Measurements from ENCODE around the gene ALS2.
"Not testable (repeated sequence)": the region's sequence is repeated elsewhere in the genome, so short reads cannot be mapped to it uniquely, and the experiment has no call there.

Gene ALS2

DNA sequence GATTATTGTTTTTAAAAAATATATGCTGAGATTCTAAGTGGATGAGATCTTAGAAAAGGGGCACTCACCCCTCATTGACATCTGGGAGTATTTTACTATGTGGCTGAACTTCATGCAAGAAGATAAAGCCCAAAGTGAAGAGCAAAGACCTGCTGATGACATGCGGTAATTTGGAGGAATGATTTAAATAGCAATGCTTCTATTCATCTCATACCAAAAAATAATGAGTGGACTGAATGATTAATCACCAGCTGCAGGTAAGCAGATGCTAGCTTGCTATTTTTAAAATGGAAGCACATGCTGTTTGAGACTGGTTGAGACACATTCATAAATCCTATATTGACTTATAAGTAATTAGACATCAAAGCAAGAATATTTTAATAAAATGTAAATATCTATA, 12.9 kb upstream of the ALS2 start:
- no peak for DNase-seq

DNA sequence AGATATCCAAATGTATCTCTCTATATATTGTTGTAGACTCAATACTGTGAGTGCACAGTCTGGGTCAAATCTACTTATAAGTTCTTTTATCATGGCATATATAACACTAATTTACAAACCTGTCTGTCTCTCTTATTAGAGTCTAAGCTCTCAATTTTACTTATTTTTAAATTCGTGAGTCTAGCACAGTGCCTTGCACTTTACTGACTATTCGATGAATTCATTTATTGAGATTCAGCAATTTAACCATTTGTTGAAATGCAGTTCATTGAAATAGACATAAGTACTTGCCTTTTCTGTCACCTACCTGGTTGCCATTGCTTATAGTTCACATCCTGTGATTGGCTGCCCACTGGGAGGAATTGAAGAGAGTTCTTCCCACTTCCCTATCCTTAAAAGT, 10.3 kb upstream of the ALS2 start:
- no peak for DNase-seq

DNA sequence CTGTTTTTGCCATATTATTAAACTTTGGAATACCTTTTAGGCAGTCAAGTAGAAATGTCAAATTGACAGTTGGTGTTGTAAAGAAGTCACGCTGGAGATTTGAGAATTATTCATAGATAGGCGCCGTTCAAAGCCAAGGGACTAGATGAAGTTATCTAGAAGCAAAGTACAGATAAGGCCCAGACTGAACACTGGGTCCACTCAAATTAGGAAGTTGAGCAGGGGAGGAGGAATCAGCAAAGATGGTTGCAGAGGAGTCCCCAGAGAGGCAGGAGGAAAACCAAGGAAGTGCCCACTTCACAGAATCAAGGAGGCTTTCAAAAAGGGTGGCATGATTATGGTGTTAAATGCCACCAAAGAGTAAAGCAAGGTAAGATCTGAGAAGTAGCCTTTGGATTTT, 9.6 kb upstream of the ALS2 start:
- no peak for DNase-seq

- DNase-seq, result no peak
These were observed 8.7 kb upstream of the ALS2 start for GRCh38 chr2:201789395-201789794.

DNA sequence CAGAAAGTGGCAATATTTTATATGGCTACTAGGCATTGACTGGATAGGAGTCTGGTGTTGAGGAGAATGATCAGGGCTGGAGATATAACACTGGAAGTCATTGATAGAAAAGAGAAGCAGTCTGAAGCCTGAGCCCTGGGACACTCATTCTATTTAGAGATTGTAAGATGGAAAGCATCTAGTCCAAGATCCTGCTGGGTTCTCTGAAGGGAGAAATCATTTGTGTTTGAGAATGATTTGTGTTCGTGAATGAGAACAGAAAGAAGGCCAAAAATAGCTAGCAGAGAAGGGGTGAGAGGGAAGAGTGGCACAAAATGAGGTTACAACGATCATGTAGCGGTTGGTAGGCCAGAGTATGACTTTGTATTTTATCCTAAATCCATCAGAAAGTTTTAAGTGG, 7.6 kb upstream of the ALS2 start:
- no peak for DNase-seq

- no peak for DNase-seq
These were observed 5.7 kb upstream of the ALS2 start for GRCh38 chr2:201786471-201786870.

GRCh38 chr2:201785135-201785534, 4.4 kb upstream of the ALS2 start:
- DNase-seq, result no peak

GRCh38 chr2:201784563-201784962, 3.8 kb upstream of the ALS2 start:
- no peak for DNase-seq

DNA sequence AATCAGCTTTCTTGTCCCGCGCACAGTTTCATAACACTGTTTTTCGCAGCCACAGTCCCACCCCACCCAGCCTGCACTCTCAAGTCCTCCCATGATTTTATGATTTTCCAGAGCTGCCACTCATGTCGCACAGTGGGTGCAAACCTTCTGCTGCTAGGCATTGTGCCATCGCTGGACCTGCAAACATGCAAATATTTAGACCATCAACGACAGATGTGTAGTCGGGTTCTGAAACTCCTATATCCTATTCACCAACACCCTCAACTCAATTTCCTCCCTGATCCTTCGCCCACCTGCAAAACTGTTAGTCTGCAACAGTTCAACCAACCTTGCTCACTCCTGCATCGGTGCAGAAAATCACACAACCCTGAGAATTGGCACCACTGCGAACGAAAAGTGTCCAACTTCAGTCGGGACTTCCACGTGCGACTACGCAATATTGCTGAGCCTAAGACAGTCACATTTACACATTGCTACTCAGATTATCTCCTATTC, 871 bp upstream of the ALS2 start:
- no peak for DNase-seq

DNA sequence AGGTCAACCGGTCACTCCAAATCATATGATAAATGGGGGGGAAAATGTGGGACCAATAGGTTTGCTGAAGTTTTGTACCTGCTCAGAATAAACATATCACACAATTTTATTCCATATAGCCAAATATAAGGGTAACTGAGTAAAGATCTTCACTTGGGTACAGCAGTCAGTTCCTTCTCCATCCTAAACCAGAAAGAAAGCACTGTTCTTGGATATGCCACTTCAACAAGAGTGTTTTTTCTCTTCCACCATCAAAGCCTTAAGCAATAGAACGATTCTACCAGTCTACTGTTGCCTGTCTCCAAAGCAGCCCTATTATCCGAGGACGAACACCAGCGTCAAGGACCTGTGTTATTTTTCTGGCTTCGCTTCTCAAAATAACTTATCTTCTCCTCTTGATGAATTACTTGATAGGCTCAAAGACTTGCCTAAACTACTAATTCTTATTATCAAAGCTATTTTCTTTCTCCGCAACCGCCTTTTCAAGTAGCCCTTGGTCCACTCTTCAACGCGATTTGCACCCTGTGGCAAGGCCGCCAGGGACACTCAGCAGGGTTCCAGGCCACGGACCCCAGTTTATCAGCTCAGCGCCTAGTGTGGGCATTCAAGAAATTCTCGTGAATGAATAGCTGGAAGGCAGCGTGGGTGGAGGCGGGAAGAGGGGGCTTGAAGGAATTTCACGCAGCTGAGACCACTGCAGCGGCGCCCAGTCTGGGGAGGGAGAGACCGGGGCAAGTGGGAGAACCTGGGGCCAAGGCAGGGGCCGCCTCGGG, 646 bp downstream of the ALS2 start:
- peak in 1 of 2 experiments; percentile 9 for DNase-seq

DNA sequence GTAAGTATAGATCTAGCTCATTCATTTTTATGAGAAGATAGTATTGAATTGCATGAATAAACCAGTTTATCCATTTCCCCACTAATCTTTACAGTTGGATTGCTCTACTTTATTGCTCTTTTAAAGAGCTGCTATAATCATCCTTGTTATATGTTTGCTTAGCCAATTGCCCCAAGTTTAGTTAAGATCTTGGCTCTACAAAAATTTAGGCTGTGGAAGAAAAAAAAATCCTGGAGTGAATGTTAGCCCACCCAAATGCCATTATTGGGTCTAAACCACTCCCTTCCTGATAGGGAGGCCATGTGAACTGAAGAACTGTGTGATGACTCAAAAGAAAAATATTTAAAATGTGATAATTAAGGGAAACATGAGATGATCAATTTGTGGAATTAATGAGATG, 2.9 kb downstream of the ALS2 start:
- no peak for DNase-seq

DNA sequence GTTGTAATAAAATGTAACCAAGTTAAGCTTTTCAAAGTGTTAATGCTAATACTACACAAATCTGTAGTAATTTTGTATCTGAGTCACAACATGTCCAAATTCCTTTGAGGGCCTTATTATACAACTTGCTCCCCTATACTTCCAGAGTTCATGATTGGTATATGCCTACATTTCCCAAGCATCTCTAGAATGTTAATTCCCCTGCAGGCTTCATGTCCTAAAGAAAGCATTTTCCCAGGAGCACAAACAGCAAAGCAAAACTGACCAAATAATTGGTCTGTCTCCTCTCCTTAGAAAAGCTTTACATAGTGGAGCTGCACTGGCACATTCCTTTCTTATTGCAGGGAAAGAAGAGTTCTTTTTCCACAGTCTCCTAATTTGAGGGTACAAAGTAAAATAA, 3.7 kb downstream of the ALS2 start:
- no peak for DNase-seq

DNA sequence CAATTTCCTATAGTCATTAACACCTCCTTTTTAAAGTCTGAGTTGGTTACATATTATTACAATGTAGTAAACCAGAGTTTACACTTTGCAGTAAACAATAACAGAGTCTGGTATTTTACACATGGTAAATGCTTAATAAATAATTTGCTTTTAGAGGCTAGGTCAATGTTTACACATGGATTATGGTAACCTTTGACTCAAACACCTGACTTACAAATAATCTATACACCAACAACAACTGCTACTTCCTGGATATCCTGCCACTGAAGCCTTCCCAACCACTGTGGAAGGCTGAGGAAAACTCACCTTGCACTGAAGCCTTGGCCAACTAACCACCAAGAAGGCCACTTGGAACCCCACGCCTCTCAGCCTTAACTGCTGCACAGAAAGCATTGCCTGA, 5.4 kb downstream of the ALS2 start:
- no peak for DNase-seq

DNA sequence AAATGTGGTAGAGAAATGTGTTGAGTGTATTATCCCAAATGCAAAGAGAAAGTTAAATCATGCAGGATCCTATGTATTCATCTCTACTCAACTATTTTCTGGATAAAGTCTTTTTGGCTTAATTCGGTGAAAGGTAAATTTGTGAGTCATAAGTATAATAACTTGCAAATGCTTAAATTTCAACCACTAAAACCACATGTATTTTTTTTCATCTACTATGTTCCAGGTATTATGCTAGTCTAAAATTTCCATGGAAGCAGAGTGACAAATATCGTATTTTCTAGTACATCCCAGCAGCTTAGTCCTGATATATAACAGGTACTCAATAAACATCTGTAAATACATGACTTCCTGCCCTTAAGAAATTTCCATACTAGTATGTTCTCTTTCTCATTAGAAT, 6.2 kb downstream of the ALS2 start:
- no peak for DNase-seq

- no peak for DNase-seq
These were observed 6.7 kb downstream of the ALS2 start for GRCh38 chr2:201773990-201774389.

GRCh38 chr2:201769666-201770373, 10.9 kb downstream of the ALS2 start:
- DNase-seq, result no peak

DNA sequence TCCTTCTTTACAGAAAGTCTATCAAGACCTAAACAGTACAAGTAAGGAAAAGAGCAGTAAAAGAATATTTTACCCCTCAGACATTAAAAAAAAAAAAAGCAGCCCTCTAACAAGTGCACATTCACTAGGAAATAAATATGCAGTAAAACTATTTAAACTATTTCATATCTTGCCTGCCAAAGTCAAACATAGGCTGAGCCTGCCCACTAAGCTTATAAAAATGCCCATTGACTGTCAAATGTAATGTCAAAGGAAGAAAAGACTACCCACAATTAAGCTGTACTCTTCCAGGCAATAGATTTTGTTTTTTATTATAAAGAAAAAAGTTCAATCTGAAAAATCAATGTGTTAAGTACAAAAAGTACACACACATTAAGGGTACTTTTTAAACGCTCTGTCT, 11.8 kb downstream of the ALS2 start:
- DNase-seq, result no peak

DNA sequence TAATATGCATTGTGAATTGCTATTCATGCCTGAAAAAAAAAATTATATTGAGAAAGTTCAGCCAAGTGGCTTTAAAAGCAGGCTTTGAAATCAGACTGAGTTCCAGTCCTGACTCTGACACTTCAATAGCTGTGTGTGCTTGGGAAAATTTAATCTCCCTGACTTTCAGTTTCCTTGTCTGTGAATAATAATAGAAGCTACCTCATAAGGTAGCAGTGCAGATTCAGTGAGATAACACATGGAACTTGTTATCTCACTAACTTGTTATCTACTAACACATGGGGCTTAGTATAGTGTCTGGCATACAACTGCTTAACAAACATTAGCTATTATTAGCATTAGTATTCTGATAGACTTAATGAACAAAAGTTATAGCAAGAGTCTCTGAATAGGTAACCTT, 14.9 kb downstream of the ALS2 start:
- no peak for DNase-seq

GRCh38 chr2:201764469-201764868, 16.3 kb downstream of the ALS2 start:
- not testable (repeated sequence) for DNase-seq

DNA sequence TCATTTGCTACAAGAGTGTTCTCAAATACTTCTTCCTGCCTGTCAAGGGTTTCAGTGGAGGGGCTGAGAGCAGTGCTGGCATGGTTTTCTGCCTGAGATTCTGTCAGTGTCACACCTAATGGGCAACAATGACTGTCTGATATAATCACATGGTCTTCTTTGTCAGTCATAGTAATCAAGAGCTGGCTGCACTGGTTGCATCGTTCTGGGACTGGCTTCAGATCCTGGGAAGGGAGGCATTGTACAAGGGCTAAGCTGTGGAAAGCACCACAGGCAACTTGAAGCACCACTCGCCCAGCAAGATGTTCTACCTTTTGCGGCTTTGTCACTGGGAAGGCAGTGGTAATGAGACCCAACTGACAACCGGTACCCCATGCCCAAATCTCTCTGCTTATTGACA, 19.6 kb downstream of the ALS2 start:
- DNase-seq, result no peak

GRCh38 chr2:201759567-201759966, 21.2 kb downstream of the ALS2 start:
- no peak for DNase-seq

- no peak for DNase-seq
These were observed 21.9 kb downstream of the ALS2 start for GRCh38 chr2:201758873-201759272.

- no peak for DNase-seq
These were observed 22.5 kb downstream of the ALS2 start for GRCh38 chr2:201758234-201758633.

- DNase-seq, result no peak
These were observed 25.9 kb downstream of the ALS2 start for GRCh38 chr2:201754717-201755415.

Measured in NCI-H1930 (cell line).